Measurements from ENCODE around the gene FYB2.
"Not testable (repeated sequence)": the region's sequence is repeated elsewhere in the genome, so short reads cannot be mapped to it uniquely, and the experiment has no call there.

FYB2 gene

GRCh38 chr1:56780128-56780750 lies 39.0 kb downstream of the FYB2 start:
- no peaks in the 10 kb centered on the region for H3K9me3 ChIP-seq (ENCODE audit: insufficient read depth, low read length)
- TF ChIP-seq YY1 (IDR thresholded peaks at IDR 0.05; ENCODE audit: insufficient read depth, insufficient read length) = no peak
- no peaks in the 10 kb centered on the region for H3K27me3 ChIP-seq (ENCODE audit: insufficient read depth, insufficient read length)
- no peaks in the 10 kb centered on the region for H3K36me3 ChIP-seq (ENCODE audit: insufficient read depth, insufficient read length, low read length)
- H3K9ac ChIP-seq (ENCODE audit: insufficient read length, low read depth) = no peak overlapping the region
- H3K4me1 ChIP-seq (ENCODE audit: insufficient read depth, insufficient read length) = no peaks in the 10 kb centered on the region
- no peak for DNase-seq (ENCODE audit: low read depth, low spot score)
- H3K4me3 ChIP-seq (ENCODE audit: insufficient read length, low read depth) = no peak overlapping the region

GRCh38 chr1:56777972-56778371 lies 41.2 kb downstream of the FYB2 start:
- Histone ChIP-seq H3K9ac (ENCODE audit: insufficient read length, low read depth) (no peak overlapping the region), H3K9me3 (ENCODE audit: insufficient read depth, low read length) (no peaks in the 10 kb centered on the region), H3K4me1 (ENCODE audit: insufficient read depth, insufficient read length) (no peaks in the 10 kb centered on the region), H3K4me3 (ENCODE audit: insufficient read length, low read depth) (no peak overlapping the region), H3K27me3 (ENCODE audit: insufficient read depth, insufficient read length) (no peaks in the 10 kb centered on the region), H3K36me3 (ENCODE audit: insufficient read depth, insufficient read length, low read length) (no peaks in the 10 kb centered on the region)
- TF ChIP-seq ZNF274 (IDR thresholded peaks at IDR 0.05; ENCODE audit: low read depth, low read length) (no peak), SUZ12 (IDR thresholded peaks at IDR 0.05; ENCODE audit: extremely low read depth, insufficient read depth, insufficient read length) (no peak), YY1 (IDR thresholded peaks at IDR 0.05; ENCODE audit: insufficient read depth, insufficient read length) (no peak)
- DNase-seq (ENCODE audit: low read depth, low spot score) = no peak

DNA sequence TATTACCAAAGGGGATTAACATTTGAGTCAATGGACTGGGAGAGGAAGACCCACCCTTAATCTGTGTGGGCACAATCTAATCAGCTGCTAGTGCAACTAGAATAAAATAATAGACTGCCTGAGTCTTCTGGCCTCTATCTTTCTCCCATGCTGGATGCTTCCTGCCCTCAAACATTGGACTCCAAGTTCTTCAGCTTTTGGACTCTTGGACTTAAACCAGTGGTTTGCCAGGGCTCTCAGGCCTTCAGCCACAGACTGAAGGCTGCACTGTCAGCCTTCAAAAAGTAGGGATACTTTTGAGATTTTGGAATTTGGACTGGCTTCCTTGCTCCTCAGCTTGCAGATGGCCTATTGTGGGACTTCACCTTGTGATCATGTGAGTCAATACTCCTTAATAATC lies 44.5 kb downstream of the FYB2 start:
- not testable (repeated sequence) for H3K36me3 ChIP-seq (ENCODE audit: insufficient read depth, insufficient read length, low read length); H3K9ac ChIP-seq (ENCODE audit: insufficient read length, low read depth); H3K4me3 ChIP-seq (ENCODE audit: insufficient read length, low read depth); H3K4me1 ChIP-seq (ENCODE audit: insufficient read depth, insufficient read length); DNase-seq (ENCODE audit: low read depth, low spot score); H3K27me3 ChIP-seq (ENCODE audit: insufficient read depth, insufficient read length); H3K9me3 ChIP-seq (ENCODE audit: insufficient read depth, low read length)

GRCh38 chr1:56774067-56774609 lies 45.1 kb downstream of the FYB2 start:
- H3K9ac ChIP-seq (ENCODE audit: insufficient read length, low read depth) = no peak overlapping the region
- H3K9me3 ChIP-seq (ENCODE audit: insufficient read depth, low read length) = no peaks in the 10 kb centered on the region
- no peak for TF ChIP-seq ZNF274 (IDR thresholded peaks at IDR 0.05; ENCODE audit: low read depth, low read length)
- TF ChIP-seq YY1 (IDR thresholded peaks at IDR 0.05; ENCODE audit: insufficient read depth, insufficient read length) = no peak
- no peak for TF ChIP-seq SUZ12 (IDR thresholded peaks at IDR 0.05; ENCODE audit: extremely low read depth, insufficient read depth, insufficient read length)
- H3K27me3 ChIP-seq (ENCODE audit: insufficient read depth, insufficient read length) = no peaks in the 10 kb centered on the region
- H3K4me1 ChIP-seq (ENCODE audit: insufficient read depth, insufficient read length) = no peaks in the 10 kb centered on the region
- H3K4me3 ChIP-seq (ENCODE audit: insufficient read length, low read depth) = no peak overlapping the region
- no peak for DNase-seq (ENCODE audit: low read depth, low spot score)
- H3K36me3 ChIP-seq (ENCODE audit: insufficient read depth, insufficient read length, low read length) = no peaks in the 10 kb centered on the region

DNA sequence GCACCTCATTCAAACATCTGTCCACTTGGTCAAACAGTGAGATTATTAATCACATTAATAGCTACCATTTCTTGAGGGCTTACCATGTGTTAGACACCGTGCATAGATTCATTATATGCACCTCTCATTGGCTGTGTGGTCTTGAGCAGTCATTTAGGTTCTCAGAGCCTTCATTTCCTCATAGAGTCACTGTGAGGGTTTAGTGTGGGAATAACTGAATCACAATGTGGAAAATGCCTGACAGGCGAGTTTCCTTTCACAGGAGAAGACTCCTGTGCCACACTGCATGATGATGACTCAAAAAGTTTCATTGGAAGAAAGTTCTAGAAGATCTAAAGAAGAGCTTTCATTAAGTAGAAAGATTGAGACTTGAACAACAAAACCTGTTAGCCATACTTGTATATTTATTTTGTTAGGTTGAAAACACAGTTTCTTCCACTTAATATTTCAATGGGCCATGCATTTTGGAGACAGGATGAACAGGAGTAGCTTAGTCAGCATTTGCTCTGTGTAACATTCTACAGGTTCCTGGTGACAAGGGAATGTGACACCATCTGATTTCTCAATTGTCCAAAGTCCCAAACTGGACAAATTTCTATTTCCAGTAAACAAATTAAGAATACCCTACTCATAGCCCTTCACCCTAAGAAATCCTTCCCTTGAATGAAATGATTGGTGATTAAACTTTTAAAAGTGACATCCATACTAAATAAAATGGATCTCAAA lies 45.7 kb downstream of the FYB2 start:
- no peak overlapping the region for H3K9ac ChIP-seq (ENCODE audit: insufficient read length, low read depth)
- no peaks in the 10 kb centered on the region for H3K27me3 ChIP-seq (ENCODE audit: insufficient read depth, insufficient read length)
- H3K36me3 ChIP-seq (ENCODE audit: insufficient read depth, insufficient read length, low read length) = no peaks in the 10 kb centered on the region
- H3K4me3 ChIP-seq (ENCODE audit: insufficient read length, low read depth) = no peak overlapping the region
- H3K4me1 ChIP-seq (ENCODE audit: insufficient read depth, insufficient read length) = no peaks in the 10 kb centered on the region
- no peak for DNase-seq (ENCODE audit: low read depth, low spot score)
- H3K9me3 ChIP-seq (ENCODE audit: insufficient read depth, low read length) = no peaks in the 10 kb centered on the region
- TF ChIP-seq YY1 (IDR thresholded peaks at IDR 0.05; ENCODE audit: insufficient read depth, insufficient read length) (no peak), ZNF274 (IDR thresholded peaks at IDR 0.05; ENCODE audit: low read depth, low read length) (no peak), SUZ12 (IDR thresholded peaks at IDR 0.05; ENCODE audit: extremely low read depth, insufficient read depth, insufficient read length) (no peak)

- no peak overlapping the region for H3K4me3 ChIP-seq (ENCODE audit: insufficient read length, low read depth)
These were observed 47.5 kb downstream of the FYB2 start for GRCh38 chr1:56771717-56772116.

DNA sequence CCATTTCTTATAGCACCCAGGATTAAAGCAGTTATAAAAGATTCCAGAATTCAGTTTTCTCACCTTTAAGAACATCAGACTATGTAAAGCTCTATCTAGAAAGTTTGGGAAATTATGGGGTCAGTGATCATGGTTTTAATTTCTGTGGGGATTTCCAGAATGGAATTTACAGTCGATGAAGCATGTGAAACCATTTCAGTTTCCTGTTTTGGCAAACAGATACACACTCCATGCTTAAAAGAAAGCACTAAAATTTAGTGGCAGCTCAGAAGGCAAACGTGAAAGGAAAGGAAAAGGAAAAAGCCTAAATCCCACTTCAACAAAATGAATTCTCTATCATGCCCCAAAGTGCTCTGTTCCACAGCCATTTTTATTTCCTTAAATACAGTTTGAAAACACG lies 60.4 kb downstream of the FYB2 start:
- no peaks in the 10 kb centered on the region for H3K4me1 ChIP-seq (ENCODE audit: insufficient read depth, insufficient read length)
- H3K27me3 ChIP-seq (ENCODE audit: insufficient read depth, insufficient read length) = no peaks in the 10 kb centered on the region
- TF ChIP-seq YY1 (IDR thresholded peaks at IDR 0.05; ENCODE audit: insufficient read depth, insufficient read length) = no peak
- TF ChIP-seq ZNF274 (IDR thresholded peaks at IDR 0.05; ENCODE audit: low read depth, low read length) = no peak
- no peak for TF ChIP-seq SUZ12 (IDR thresholded peaks at IDR 0.05; ENCODE audit: extremely low read depth, insufficient read depth, insufficient read length)
- no peak overlapping the region for H3K9ac ChIP-seq (ENCODE audit: insufficient read length, low read depth)
- DNase-seq (ENCODE audit: low read depth, low spot score) = no peak
- no peaks in the 10 kb centered on the region for H3K9me3 ChIP-seq (ENCODE audit: insufficient read depth, low read length)
- H3K4me3 ChIP-seq (ENCODE audit: insufficient read length, low read depth) = no peak overlapping the region
- H3K36me3 ChIP-seq (ENCODE audit: insufficient read depth, insufficient read length, low read length) = no peaks in the 10 kb centered on the region

More at GRCh38 chr1:56771717-56772116, 47.5 kb downstream of the FYB2 start:
- no peak overlapping the region for H3K9ac ChIP-seq (ENCODE audit: insufficient read length, low read depth)
- H3K27me3 ChIP-seq (ENCODE audit: insufficient read depth, insufficient read length) = no peaks in the 10 kb centered on the region
- H3K36me3 ChIP-seq (ENCODE audit: insufficient read depth, insufficient read length, low read length) = no peaks in the 10 kb centered on the region
- TF ChIP-seq SUZ12 (IDR thresholded peaks at IDR 0.05; ENCODE audit: extremely low read depth, insufficient read depth, insufficient read length) (no peak), YY1 (IDR thresholded peaks at IDR 0.05; ENCODE audit: insufficient read depth, insufficient read length) (no peak), ZNF274 (IDR thresholded peaks at IDR 0.05; ENCODE audit: low read depth, low read length) (no peak)
- H3K9me3 ChIP-seq (ENCODE audit: insufficient read depth, low read length) = no peaks in the 10 kb centered on the region
- H3K4me1 ChIP-seq (ENCODE audit: insufficient read depth, insufficient read length) = no peaks in the 10 kb centered on the region
- no peak for DNase-seq (ENCODE audit: low read depth, low spot score)

Measured in NT2/D1 (cell line).